WI38 (cell line): Measurements from ENCODE around the gene DNAJC16.
A peak's percentile ranks its signal among the peaks of the same experiment; 100 is the strongest.
"Not testable (repeated sequence)": the region's sequence is repeated elsewhere in the genome, so short reads cannot be mapped to it uniquely, and the experiment has no call there.

ENCODE experiments used
- H3K4me3 ChIP-seq: 2 replicates; pipeline ENCODE4 v1.5.1; 2011; ENCODE audit warnings: low read depth, mild to moderate bottlenecking, control low read depth, low read length
- TF ChIP-seq, protein P1 (sequence below): IDR thresholded peaks from 2 replicates; pipeline ENCODE4 v1.5.1; 2012; ENCODE audit warnings: low read depth, mild to moderate bottlenecking, control low read depth, low read length

The DNAJC16 gene

DNA sequence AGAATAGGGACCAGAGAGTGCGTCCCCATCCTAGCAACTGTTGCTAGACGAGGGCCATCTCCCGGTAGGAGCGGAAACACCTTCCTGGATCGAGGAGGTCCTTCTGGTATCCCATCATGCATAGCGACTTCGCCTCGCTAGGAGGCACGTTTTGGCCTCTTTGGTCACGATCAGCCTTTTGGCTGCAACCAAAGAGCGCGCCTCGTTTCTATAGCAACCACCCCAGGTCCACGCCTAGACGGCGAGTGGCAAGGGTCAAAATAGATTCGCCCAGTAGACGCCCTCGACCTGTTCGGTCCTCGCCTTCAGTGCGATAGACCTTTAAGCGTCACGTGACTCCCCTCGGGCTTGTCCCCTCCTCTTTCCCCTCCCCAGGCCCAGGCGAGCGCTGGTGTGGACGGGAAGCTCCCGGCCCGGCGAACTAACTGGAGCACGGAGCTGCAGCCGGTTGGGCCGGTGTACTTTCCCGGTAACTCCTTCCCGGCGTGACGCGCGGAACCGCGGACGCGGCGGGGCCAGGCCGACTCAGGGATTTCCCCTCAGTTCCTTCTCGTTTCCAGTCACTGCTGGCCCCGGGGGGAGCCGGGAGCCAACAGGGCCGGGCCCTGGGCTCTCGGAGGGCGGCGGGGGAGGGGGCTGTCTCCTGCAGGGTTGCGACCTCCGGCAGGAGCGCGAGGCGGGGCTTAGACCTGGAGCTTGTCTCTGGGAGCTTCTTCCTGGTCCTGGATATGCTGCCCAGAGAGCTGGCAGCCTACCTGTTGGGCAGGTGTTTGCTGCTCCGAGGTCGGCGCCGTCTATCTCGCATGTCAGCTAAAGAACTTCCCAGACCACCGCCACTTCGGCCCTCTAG lies at the start of gene DNAJC16:
Gene DNAJC16 (plus strand): TSS at position 359 of the 850 bp plus-strand sequence. CDS start 2,258 bp downstream, outside the sequence.
- TF ChIP-seq, protein P1, sequence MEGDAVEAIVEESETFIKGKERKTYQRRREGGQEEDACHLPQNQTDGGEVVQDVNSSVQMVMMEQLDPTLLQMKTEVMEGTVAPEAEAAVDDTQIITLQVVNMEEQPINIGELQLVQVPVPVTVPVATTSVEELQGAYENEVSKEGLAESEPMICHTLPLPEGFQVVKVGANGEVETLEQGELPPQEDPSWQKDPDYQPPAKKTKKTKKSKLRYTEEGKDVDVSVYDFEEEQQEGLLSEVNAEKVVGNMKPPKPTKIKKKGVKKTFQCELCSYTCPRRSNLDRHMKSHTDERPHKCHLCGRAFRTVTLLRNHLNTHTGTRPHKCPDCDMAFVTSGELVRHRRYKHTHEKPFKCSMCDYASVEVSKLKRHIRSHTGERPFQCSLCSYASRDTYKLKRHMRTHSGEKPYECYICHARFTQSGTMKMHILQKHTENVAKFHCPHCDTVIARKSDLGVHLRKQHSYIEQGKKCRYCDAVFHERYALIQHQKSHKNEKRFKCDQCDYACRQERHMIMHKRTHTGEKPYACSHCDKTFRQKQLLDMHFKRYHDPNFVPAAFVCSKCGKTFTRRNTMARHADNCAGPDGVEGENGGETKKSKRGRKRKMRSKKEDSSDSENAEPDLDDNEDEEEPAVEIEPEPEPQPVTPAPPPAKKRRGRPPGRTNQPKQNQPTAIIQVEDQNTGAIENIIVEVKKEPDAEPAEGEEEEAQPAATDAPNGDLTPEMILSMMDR, result 0 out of 2 replicates have a peak, but pooled peaks have one; percentile 15
- peak within 1 kb of the TSS; percentile 89 for H3K4me3 ChIP-seq

DNA sequence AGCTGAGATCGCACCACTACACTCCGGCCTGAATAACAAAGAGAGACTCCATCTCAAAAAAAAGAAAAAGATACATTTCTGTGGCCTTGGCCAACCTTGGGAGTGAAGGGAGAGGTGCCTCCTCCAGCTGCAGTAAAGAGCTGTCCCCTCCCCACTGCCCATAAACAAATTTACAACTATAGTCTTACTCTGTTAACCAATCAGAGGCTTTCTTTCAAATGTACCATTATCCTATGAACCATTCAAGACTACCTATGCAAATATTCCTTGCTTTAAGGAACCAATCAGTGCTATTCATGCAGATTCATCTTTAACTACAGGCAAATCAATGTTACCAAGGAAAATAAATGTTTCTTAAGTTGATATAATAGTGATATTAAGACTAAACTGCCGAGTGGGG lies 49.7 kb upstream of the DNAJC16 start:
- TF ChIP-seq, protein P1, result no peak

DNA sequence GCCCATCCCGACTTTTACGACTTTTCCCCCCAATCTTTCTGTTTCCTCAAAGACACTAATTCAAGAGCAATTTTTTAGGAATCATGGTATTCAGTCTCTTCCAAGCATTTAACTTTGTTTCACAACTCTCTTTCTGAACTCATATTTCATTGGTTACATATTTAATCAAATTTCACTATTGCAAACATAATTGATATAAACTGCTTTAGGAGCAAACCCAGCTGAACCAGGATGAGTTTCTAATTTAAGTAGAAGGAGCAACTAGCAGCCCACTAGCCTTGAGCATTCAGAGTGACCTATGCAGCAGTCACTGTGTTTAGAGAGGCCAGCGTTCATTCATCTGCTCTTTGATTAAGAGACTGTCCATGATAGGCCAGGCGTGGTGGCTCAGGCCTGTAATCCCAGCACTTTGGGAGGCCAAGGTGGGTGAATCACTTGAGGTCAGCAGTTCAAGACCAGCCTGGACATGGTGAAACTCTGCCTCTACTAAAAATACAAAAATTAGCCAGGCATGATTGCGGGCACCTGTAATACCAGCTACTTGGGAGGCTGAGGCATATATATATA lies 48.9 kb upstream of the DNAJC16 start:
- TF ChIP-seq, protein P1, result no peak
- H3K4me3 ChIP-seq, result no peak overlapping the region

More for the DNA sequence above, 49.7 kb upstream of the DNAJC16 start:
- no peak overlapping the region for H3K4me3 ChIP-seq

DNA sequence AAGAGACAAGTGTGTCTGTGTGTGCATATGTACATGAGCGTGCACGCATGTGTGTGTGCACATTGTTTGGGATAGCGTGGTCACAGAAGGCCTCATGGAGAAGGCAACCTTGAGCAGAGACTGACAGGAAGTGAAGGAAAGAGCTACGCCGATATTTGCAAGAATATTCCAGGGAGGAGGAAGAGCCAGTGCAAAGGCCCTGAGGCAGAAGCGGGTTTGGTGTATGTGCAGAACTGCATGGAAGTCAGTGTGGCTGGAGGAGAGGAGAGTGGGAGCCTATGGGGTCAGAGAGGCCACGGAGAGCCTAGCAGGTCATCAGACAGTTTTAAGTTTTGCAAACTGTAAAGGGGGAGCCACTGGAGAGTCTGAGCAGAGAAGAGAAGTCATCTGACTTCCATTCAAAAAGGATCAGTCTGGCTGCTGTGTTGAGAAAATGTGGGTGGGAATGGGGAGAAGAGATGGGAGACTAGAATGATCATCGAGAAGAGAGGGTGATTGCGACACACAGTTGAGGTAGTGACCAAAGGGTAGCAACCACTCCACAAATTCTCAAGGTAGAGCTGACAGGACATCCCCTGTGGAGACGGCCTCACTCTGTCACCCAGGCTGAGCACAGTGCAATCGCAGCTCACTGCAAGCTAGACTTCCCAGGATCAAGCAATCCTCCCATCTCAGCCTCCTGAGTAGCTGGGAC lies 46.8 kb upstream of the DNAJC16 start:
- H3K4me3 ChIP-seq, result no peak overlapping the region
- TF ChIP-seq, protein P1, result no peak

DNA sequence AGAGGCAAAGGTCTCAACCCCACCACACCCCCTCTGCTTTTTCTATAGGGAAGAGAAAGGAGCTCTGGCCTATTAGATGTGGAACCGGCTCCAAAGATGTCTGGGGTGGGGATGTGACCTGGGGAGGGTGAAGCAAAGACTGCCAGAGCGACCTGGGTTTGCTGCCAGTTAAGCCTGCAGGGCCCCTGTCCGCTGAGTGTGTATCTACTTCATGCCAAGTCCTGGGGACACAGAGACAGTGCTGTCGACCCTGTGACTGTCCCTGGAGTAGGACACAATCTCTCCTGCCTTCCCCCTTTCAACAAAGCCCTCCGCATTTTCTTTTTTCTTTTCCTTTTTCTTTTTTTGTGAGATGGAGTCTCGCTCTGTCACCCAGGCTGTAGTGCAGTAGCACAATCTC lies 44.2 kb upstream of the DNAJC16 start:
- not testable (repeated sequence) for H3K4me3 ChIP-seq

DNA sequence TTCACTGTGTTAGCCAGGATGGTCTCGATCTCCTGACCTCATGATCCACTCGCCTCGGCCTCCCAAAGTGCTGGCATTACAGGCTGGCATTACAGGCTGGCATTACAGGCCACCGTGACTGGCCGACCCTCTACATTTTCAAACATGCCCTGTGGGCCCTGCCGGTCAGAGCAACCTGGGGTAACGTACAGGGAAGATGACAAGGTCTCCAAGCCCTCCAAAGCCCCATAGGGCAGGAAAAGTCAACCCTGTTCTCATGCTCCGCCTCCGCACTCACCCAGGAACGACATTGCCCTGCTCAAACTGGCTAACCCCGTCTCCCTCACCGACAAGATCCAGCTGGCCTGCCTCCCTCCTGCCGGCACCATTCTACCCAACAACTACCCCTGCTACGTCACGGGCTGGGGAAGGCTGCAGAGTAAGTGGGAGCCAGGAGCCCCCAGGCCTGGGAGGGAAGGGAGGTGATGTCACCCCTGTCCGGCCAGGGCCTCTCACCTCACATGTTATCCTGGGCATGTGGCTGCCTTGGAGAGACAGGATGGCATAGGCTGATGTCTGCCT lies 43.6 kb upstream of the DNAJC16 start:
- not testable (repeated sequence) for H3K4me3 ChIP-seq

DNA sequence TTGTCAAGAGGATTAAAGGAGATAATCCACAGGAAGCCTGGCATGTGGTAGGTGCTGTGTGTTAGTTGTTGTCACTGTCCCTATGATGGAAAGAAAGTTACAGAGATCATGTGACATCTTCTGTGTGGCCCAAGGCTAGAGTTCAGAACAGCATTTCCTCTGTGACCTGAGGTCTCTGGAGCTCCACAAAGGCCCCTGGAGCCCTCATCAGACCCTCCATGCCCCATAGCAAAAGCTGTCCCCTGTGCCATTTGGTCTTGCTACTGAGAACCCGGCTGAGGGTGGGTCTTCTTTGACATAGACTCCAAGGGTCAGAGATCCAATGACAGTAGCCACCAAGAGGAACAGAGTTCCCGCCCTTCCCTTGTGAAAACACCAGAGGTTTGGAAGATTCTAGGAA lies 42.7 kb upstream of the DNAJC16 start:
- H3K4me3 ChIP-seq, result no peak overlapping the region
- TF ChIP-seq, protein P1, result no peak

DNA sequence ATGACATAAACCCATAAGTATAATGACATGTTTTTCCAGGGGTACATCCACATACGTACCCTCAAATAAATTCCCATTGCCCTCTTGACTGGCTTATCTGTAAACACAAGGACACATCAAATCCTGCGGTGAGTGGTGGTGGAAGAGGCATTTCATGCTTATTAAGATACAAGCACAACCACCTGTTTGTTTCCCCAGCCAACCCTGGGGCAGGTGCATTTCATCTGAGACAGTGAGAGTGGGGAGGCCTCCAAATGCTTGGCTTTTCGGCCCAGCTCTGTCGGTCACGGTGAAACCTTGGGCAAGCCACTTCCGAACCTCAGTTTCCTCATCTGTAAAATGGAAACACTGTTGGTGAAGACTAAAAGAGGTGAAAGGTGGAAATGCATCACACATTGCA lies 42.2 kb upstream of the DNAJC16 start:
- H3K4me3 ChIP-seq, result not testable (repeated sequence)
